ENCODE data around the gene ENOX1.

GRCh38 chr13:43434191-43434590 lies 352.6 kb downstream of the ENOX1 start:
- TF ChIP-seq CTCF (conservative IDR thresholded peaks at IDR 0.05; ENCODE audit: low read depth, low read length), result no peak
- TF ChIP-seq EZH2 (IDR thresholded peaks at IDR 0.05; ENCODE audit: low read length, unreplicated experiment), result no peak
